ENCODE measurements around the gene PPP2R5C. TPM values are rescaled to one million over a fixed set of nuclear protein-coding genes. Genes with fewer than 3 reads are reported as not detected.

Gene PPP2R5C
- total RNA-seq, 6 donors from 2014 or later: 105 to 208 (median 133) TPM

- Histone ChIP-seq H3K27me3 (no peaks in the 10 kb centered on the region), H3K4me3 (no peak overlapping the region), H3K27ac (peak overlapping the region; percentile 60 to 69 (median 62)), H3K4me1 (peaks cover 7 to 54% (median 37%) of the 10 kb centered on the region in 4 donors), H3K36me3 (peaks cover 4 to 33% (median 4%) of the 10 kb centered on the region in 4 donors), H3K9me3 (no peaks in the 10 kb centered on the region)
- peak in 1 of 4 donors; percentile 84 for TF ChIP-seq EP300 (IDR thresholded peaks at IDR 0.05)
- no peak for TF ChIP-seq POLR2AphosphoS5 (IDR thresholded peaks at IDR 0.05)
- WGBS, 2 donors: 65 to 75% methylated on average over 17 of the region's 17 CpGs
- ATAC-seq (ENCODE audit: low FRiP score in 2 of 2): peak; percentile 43 to 78
- DNase-seq: peak in 1 of 2 donors; percentile 74
These were observed 97.5 kb downstream of the PPP2R5C start for GRCh38 chr14:101858791-101859537.

- DNase-seq (no peak), ATAC-seq (ENCODE audit: low FRiP score in 2 of 2) (no peak)
- H3K36me3 ChIP-seq: peaks cover 4 to 33% (median 5%) of the 10 kb centered on the region in 4 donors
- H3K27ac ChIP-seq: peak overlapping the region; percentile 60 to 69 (median 62)
- no peaks in the 10 kb centered on the region for H3K9me3 ChIP-seq
- H3K4me3 ChIP-seq: no peak overlapping the region
- peaks cover 2 to 48% (median 32%) of the 10 kb centered on the region in 4 donors for H3K4me1 ChIP-seq
- TF ChIP-seq EP300 (IDR thresholded peaks at IDR 0.05) (no peak), POLR2AphosphoS5 (IDR thresholded peaks at IDR 0.05) (no peak), POLR2A (IDR thresholded peaks at IDR 0.05) (no peak), CTCF (IDR thresholded peaks at IDR 0.05) (no peak)
- WGBS, 2 donors: 66 to 76% methylated on average over 2 of the region's 2 CpGs
- no peaks in the 10 kb centered on the region for H3K27me3 ChIP-seq
These were observed 98.0 kb downstream of the PPP2R5C start for GRCh38 chr14:101859538-101859902.

GRCh38 chr14:101859958-101860357 is 98.4 kb downstream of the PPP2R5C start:
- ATAC-seq (ENCODE audit: low FRiP score in 2 of 2): no peak
- WGBS, 2 donors: 100% methylated on average over 1 of the region's 1 CpG
- Histone ChIP-seq H3K36me3 (peaks cover 4 to 33% (median 6%) of the 10 kb centered on the region in 4 donors), H3K4me3 (no peak overlapping the region), H3K4me1 (peaks cover 0 to 44% (median 28%) of the 10 kb centered on the region in 4 donors), H3K27me3 (no peaks in the 10 kb centered on the region), H3K9me3 (no peaks in the 10 kb centered on the region), H3K27ac (peak overlapping the region in 3 of 4 donors; percentile 60 to 69 (median 62))
- TF ChIP-seq POLR2A (IDR thresholded peaks at IDR 0.05) (no peak), EP300 (IDR thresholded peaks at IDR 0.05) (no peak), POLR2AphosphoS5 (IDR thresholded peaks at IDR 0.05) (no peak), CTCF (IDR thresholded peaks at IDR 0.05) (no peak)
- DNase-seq: no peak

- H3K4me3 ChIP-seq: no peak overlapping the region
- ATAC-seq (ENCODE audit: low FRiP score in 2 of 2): no peak
- H3K4me1 ChIP-seq: peaks cover 0 to 29% (median 17%) of the 10 kb centered on the region in 4 donors
- WGBS, 2 donors: 87 to 92% methylated on average over 6 of the region's 6 CpGs
- no peak for DNase-seq
- H3K36me3 ChIP-seq: peaks cover 4 to 33% (median 6%) of the 10 kb centered on the region in 4 donors
- H3K9me3 ChIP-seq: no peaks in the 10 kb centered on the region
- no peak overlapping the region for H3K27ac ChIP-seq
- H3K27me3 ChIP-seq: no peaks in the 10 kb centered on the region
- TF ChIP-seq EP300 (IDR thresholded peaks at IDR 0.05) (no peak), POLR2A (IDR thresholded peaks at IDR 0.05) (no peak), POLR2AphosphoS5 (IDR thresholded peaks at IDR 0.05) (no peak), CTCF (IDR thresholded peaks at IDR 0.05) (no peak)
These were observed 100.0 kb downstream of the PPP2R5C start for GRCh38 chr14:101861464-101861863.

- no peaks in the 10 kb centered on the region for H3K27me3 ChIP-seq
- peaks cover 2 to 27% (median 5%) of the 10 kb centered on the region in 4 donors for H3K36me3 ChIP-seq
- DNase-seq: no peak
- H3K27ac ChIP-seq: peak overlapping the region in 1 of 4 donors; percentile 1
- H3K4me1 ChIP-seq: peaks cover 0 to 21% (median 12%) of the 10 kb centered on the region in 4 donors
- H3K9me3 ChIP-seq: no peaks in the 10 kb centered on the region
- 90 to 92% methylated on average over 4 of the region's 4 CpGs for WGBS, 2 donors
- ATAC-seq (ENCODE audit: low FRiP score in 2 of 2): peak in 1 of 2 donors; percentile 60
- no peak overlapping the region for H3K4me3 ChIP-seq
- TF ChIP-seq POLR2AphosphoS5 (IDR thresholded peaks at IDR 0.05) (no peak), CTCF (IDR thresholded peaks at IDR 0.05) (no peak), POLR2A (IDR thresholded peaks at IDR 0.05) (no peak), EP300 (IDR thresholded peaks at IDR 0.05) (no peak)
These were observed 100.7 kb downstream of the PPP2R5C start for GRCh38 chr14:101862177-101862576.

Measured in upper lobe of left lung (tissue), 6 donors.